H1 (cell line): ENCODE measurements around the gene MAVS. TPM values are rescaled to one million over a fixed set of nuclear protein-coding genes. Genes with fewer than 3 reads are reported as not detected.

ENCODE experiments used
- ASH2L ChIP-seq: fragments of 200-600, 300-600 bp; sonication (generic); IDR thresholded peaks from one replicate; pipeline ENCODE4 v1.7.1; 2017; ENCODE audit warnings: low read length
- ATF2 ChIP-seq: IDR thresholded peaks from 2 replicates; pipeline ENCODE4 v1.6.1; 2012; ENCODE audit warnings: low read length, inconsistent platforms
- BACH1 ChIP-seq: IDR thresholded peaks from 2 replicates; pipeline ENCODE4 v1.6.1; 2012; ENCODE audit warnings: low read length, improper control_type of control experiment
- BRCA1 ChIP-seq: IDR thresholded peaks from 2 replicates; pipeline ENCODE4 v1.6.1; 2012; ENCODE audit warnings: low read depth, low read length, improper control_type of control experiment
- CHD2 ChIP-seq: IDR thresholded peaks from 2 replicates; pipeline ENCODE4 v1.6.1; 2012; ENCODE audit warnings: low read length, improper control_type of control experiment
- CTBP2 ChIP-seq: IDR thresholded peaks from 2 replicates; pipeline ENCODE4 v1.7.0; 2011; ENCODE audit warnings: borderline replicate concordance, mild to moderate bottlenecking, moderate library complexity, mixed read lengths, low read length; ENCODE audit not compliant: insufficient read depth, insufficient read length
- EGR1 ChIP-seq: IDR thresholded peaks from 2 replicates; pipeline ENCODE4 v1.6.1; 2011; ENCODE audit warnings: low read depth, low read length, borderline replicate concordance
- EZH2 ChIP-seq: fragments of 200-600 bp; sonication (generic); IDR thresholded peaks from 2 replicates; pipeline ENCODE4 v1.7.1; 2012; ENCODE audit warnings: low read depth, mild to moderate bottlenecking, moderate library complexity, low read length, inconsistent platforms; ENCODE audit not compliant: severe bottlenecking
- KDM4A ChIP-seq: IDR thresholded peaks from one replicate; pipeline ENCODE4 v1.7.1; 2012; ENCODE audit warnings: low read depth, mild to moderate bottlenecking, moderate library complexity, low read length, inconsistent platforms; ENCODE audit not compliant: severe bottlenecking
- MAFK ChIP-seq: IDR thresholded peaks from 2 replicates; pipeline ENCODE4 v1.6.1; 2012; ENCODE audit warnings: low read depth, mild to moderate bottlenecking, improper control_type of control experiment, low read length
- POLR2A ChIP-seq, 2 experiments: IDR thresholded peaks; 1 replicate in 1 of 2; 2 replicates in 1 of 2; pipeline ENCODE4 v1.6.1; 2011; ENCODE audit warnings: low read depth in 2 of 2, low read length in 2 of 2, mild to moderate bottlenecking in 2 of 2; ENCODE audit errors: control extremely low read depth in 1 of 2
- RAD21 ChIP-seq, 2 experiments: IDR thresholded peaks in 1 of 2; conservative IDR thresholded peaks in 1 of 2; 2 replicates each; pipeline ENCODE4 v1.6.1; 2011; ENCODE audit warnings: low read depth in 2 of 2, low read length in 2 of 2, improper control_type of control experiment in 1 of 2, inconsistent platforms in 1 of 2, mild to moderate bottlenecking in 1 of 2, moderate library complexity in 1 of 2
- SRF ChIP-seq: IDR thresholded peaks from 2 replicates; pipeline ENCODE4 v1.6.1; 2011; ENCODE audit warnings: mild to moderate bottlenecking, low read depth, low read length, moderate library complexity
- YY1 ChIP-seq: IDR thresholded peaks from 2 replicates; pipeline ENCODE4 v1.6.1; 2011; ENCODE audit warnings: low read depth, mild to moderate bottlenecking, low read length
- polyA plus RNA-seq, 7 experiments: library from polyadenylated mRNA; depleted of rRNA in 3 of 7; stranded (reverse) in 5 of 7; unstranded in 2 of 7; fragments of >200 nt in 5 of 7; fragments of 200-250 nt in 2 of 7; gene quantifications; 1 replicate in 5 of 7; 2 replicates in 1 of 7; 4 replicates in 1 of 7; pipeline versions ENCODE4 v1.2.1 to v1.2.3, GENCODE V29; 2011 to 2013; ENCODE audit warnings: missing spikeins in 2 of 7, mixed read lengths in 2 of 7
- total RNA-seq: library from RNA; stranded (reverse); fragmentation: NEBNext Ultra II Directional; extraction: Animal tissue kit (Norgen Biotek cat#: 25700); gene quantifications from 2 replicates; pipeline ENCODE4 v1.2.1, GENCODE V29; 2021
- TF ChIP-seq, protein P1 (sequence below), 3 experiments: IDR thresholded peaks; 1 replicate in 2 of 3; 2 replicates in 1 of 3; pipeline versions ENCODE4 v1.5.1 to v1.6.1; 2011; ENCODE audit warnings: low read length in 3 of 3, mild to moderate bottlenecking in 3 of 3, inconsistent platforms in 2 of 3, low read depth in 1 of 3, moderate library complexity in 1 of 3; ENCODE audit not compliant: insufficient read depth in 1 of 3; ENCODE audit errors: control extremely low read depth in 1 of 3

MAVS gene
- total and polyA plus RNA-seq, 2 of the 8 experiments (the other 6 are each of a cell fraction or from before 2014, with no cell fraction given) = 9.9 to 24.3 TPM

DNA sequence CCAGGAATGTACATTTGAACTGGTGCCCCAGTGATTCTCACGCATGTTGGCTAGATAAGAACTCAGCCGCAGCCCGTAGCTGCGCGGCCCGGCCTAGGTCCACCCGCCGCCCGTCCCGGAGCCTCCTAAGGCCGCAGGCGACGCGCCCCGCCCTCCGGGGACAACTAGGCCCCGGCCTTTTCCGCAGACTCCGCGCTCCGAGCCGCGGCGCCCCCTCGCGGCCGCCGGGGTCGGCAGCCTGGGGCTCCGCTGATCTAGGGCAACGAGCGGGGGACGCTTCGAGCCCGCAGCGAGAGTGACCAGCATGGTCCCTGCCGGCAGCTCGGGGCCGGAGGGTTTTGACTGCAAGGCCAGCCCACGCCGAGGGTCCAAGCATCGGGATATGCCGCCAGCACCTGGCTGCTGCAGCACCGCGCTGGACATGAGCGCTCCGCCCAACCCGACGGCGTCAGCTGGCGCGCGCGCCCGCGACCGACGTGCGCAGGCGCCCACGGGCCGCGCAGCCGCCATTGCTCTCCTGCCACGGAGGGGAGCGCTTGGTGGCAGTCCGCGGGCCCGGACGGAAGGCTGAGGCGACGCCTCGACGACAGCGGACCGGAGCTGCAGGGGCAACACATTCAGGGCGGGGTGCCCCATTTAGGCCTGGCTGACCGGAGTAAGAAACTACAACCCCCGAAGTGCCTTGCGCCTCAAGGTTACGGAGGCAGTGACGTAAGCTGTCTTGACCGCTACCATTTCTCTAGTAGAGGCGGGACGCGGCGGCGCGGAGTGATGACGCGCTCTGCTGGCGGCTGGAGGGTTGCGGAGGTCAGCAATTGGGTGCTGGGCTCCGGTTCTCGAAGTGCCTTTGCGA is 26.4 kb upstream of the MAVS start, which contains the start of gene AP5S1 (continued):
- no peak for TF ChIP-seq CTBP2
- peak; percentile 78 for TF ChIP-seq SRF
- peak; percentile 94 for TF ChIP-seq YY1
- 0 out of 2 replicates have a peak, but pooled peaks have one; percentile 5 for TF ChIP-seq BRCA1
- TF ChIP-seq ASH2L = peak; percentile 100
- no peak for TF ChIP-seq EGR1
- TF ChIP-seq CHD2 = peak; percentile 57
- TF ChIP-seq BACH1 = 0 out of 2 replicates have a peak, but pooled peaks have one; percentile 7
- TF ChIP-seq KDM4A = peak; percentile 97
- no peak for TF ChIP-seq EZH2
- peak; percentile 52; the same call in 1 of the 2 replicates for TF ChIP-seq MAFK
- peak; percentile 69 to 81 for TF ChIP-seq RAD21 (IDR thresholded peaks at IDR 0.05 in 1 of 2, conservative IDR thresholded peaks at IDR 0.05 in 1 of 2; ENCODE audit: low read depth in 2 of 2, low read length in 2 of 2)
- TF ChIP-seq, protein P1, sequence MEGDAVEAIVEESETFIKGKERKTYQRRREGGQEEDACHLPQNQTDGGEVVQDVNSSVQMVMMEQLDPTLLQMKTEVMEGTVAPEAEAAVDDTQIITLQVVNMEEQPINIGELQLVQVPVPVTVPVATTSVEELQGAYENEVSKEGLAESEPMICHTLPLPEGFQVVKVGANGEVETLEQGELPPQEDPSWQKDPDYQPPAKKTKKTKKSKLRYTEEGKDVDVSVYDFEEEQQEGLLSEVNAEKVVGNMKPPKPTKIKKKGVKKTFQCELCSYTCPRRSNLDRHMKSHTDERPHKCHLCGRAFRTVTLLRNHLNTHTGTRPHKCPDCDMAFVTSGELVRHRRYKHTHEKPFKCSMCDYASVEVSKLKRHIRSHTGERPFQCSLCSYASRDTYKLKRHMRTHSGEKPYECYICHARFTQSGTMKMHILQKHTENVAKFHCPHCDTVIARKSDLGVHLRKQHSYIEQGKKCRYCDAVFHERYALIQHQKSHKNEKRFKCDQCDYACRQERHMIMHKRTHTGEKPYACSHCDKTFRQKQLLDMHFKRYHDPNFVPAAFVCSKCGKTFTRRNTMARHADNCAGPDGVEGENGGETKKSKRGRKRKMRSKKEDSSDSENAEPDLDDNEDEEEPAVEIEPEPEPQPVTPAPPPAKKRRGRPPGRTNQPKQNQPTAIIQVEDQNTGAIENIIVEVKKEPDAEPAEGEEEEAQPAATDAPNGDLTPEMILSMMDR (IDR thresholded peaks at IDR 0.05; ENCODE audit: control extremely low read depth in 1 of 3, insufficient read depth in 1 of 3, low read depth in 1 of 3, low read length in 3 of 3) = peak; percentile 83 to 96 (median 88)
- TF ChIP-seq POLR2A (IDR thresholded peaks at IDR 0.05; ENCODE audit: control extremely low read depth in 1 of 2, low read depth in 2 of 2, low read length in 2 of 2) = peak; percentile 76 to 83
- peak; percentile 30; the same call in 1 of the 2 replicates for TF ChIP-seq ATF2
